Muscle layer of colon (tissue), 2 donors: ENCODE measurements around the gene MC1R.
"Not testable (repeated sequence)": the region's sequence is repeated elsewhere in the genome, so short reads cannot be mapped to it uniquely, and the experiment has no call there.

Experiments
- H3K27ac ChIP-seq: one replicate; pipeline ENCODE4 v1.7.0; 2013; ENCODE audit warnings: low read depth, mild to moderate bottlenecking, low read length, moderate library complexity
- H3K27me3 ChIP-seq, 2 donors: one replicate each; pipeline ENCODE4 v1.7.0; 2013; ENCODE audit warnings: low read length in 2 of 2, mild to moderate bottlenecking in 2 of 2; ENCODE audit not compliant: insufficient read depth in 2 of 2, control insufficient read depth in 1 of 2
- H3K36me3 ChIP-seq: one replicate; pipeline ENCODE4 v1.7.0; 2013; ENCODE audit warnings: mild to moderate bottlenecking, low read length; ENCODE audit not compliant: insufficient read depth
- H3K4me1 ChIP-seq: one replicate; pipeline ENCODE4 v1.7.0; 2013; ENCODE audit warnings: mild to moderate bottlenecking, low read length; ENCODE audit not compliant: insufficient read depth
- H3K4me3 ChIP-seq, 2 donors: one replicate each; pipeline ENCODE4 v1.7.0; 2013; ENCODE audit warnings: low read length in 2 of 2, low read depth in 1 of 2, mild to moderate bottlenecking in 1 of 2, moderate library complexity in 1 of 2
- H3K9ac ChIP-seq: one replicate; pipeline ENCODE4 v1.7.0; 2013; ENCODE audit warnings: low read length
- H3K9me3 ChIP-seq: one replicate; pipeline ENCODE4 v1.7.0; 2013; ENCODE audit warnings: mild to moderate bottlenecking, low read length
- donor health status: abdominal sarcoma.
- donor health status: Adenocarcinoma of cecum.

Gene MC1R

DNA sequence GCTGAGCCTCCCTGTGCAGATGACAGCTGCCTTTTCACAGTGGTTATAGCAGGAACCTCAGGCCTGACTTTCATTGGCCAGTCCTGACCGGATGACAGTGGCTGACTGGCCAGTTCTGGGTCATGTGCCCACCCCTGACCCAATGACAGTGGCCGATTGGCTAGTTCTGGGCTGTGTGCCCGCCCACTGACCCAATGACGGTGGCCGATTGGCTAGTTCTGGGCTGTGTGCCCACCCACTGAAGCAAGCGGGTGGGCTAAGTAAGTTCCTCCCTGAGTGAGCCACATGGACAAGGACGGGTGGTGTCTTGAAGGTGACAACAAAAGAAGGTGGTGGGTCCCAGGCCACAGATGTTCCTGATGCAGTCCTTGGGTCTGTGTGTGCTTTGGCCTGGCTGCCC, 39.4 kb downstream of the MC1R start:
- H3K4me3 ChIP-seq = no peak overlapping the region
- H3K4me1 ChIP-seq = no peaks in the 10 kb centered on the region
- H3K27me3 ChIP-seq = no peaks in the 10 kb centered on the region
- no peak overlapping the region for H3K9ac ChIP-seq
- H3K36me3 ChIP-seq = peaks cover 23% of the 10 kb centered on the region
- H3K27ac ChIP-seq = no peak overlapping the region
- H3K9me3 ChIP-seq = no peaks in the 10 kb centered on the region

DNA sequence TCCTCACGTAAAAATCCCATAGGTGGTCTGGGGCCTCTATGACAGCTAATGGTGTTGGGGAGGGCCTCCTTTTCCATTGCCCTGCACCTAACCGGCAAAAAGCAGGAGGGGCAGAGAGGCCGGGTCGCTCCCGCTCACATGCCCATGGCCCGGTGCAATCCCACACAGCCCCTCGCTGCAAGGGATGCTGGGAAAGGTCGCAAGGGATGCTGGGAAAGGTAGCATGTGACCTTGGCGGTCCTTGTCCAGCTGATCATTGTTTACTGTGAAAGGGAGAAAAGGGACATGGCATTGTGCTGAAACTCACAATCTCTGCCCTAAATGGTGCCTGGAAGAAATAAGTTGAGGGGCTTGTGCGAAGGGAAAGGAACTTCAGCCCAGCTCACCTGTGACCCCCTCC, 39.9 kb downstream of the MC1R start:
- H3K9ac ChIP-seq = no peak overlapping the region
- H3K4me3 ChIP-seq = no peak overlapping the region
- H3K27ac ChIP-seq = no peak overlapping the region
- no peaks in the 10 kb centered on the region for H3K4me1 ChIP-seq
- no peaks in the 10 kb centered on the region for H3K27me3 ChIP-seq
- peaks cover 23% of the 10 kb centered on the region for H3K36me3 ChIP-seq
- H3K9me3 ChIP-seq = no peaks in the 10 kb centered on the region

GRCh38 chr16:89960966-89961365, 42.3 kb downstream of the MC1R start:
- Histone ChIP-seq H3K4me1 (no peaks in the 10 kb centered on the region), H3K4me3 (no peak overlapping the region), H3K27me3 (no peaks in the 10 kb centered on the region), H3K27ac (no peak overlapping the region), H3K9ac (no peak overlapping the region), H3K9me3 (no peaks in the 10 kb centered on the region), H3K36me3 (peaks cover 23% of the 10 kb centered on the region)

GRCh38 chr16:89961920-89962319, 43.3 kb downstream of the MC1R start:
- Histone ChIP-seq H3K9ac (no peak overlapping the region), H3K36me3 (peaks cover 23% of the 10 kb centered on the region), H3K4me3 (no peak overlapping the region), H3K27ac (no peak overlapping the region), H3K4me1 (no peaks in the 10 kb centered on the region), H3K27me3 (no peaks in the 10 kb centered on the region), H3K9me3 (no peaks in the 10 kb centered on the region)

DNA sequence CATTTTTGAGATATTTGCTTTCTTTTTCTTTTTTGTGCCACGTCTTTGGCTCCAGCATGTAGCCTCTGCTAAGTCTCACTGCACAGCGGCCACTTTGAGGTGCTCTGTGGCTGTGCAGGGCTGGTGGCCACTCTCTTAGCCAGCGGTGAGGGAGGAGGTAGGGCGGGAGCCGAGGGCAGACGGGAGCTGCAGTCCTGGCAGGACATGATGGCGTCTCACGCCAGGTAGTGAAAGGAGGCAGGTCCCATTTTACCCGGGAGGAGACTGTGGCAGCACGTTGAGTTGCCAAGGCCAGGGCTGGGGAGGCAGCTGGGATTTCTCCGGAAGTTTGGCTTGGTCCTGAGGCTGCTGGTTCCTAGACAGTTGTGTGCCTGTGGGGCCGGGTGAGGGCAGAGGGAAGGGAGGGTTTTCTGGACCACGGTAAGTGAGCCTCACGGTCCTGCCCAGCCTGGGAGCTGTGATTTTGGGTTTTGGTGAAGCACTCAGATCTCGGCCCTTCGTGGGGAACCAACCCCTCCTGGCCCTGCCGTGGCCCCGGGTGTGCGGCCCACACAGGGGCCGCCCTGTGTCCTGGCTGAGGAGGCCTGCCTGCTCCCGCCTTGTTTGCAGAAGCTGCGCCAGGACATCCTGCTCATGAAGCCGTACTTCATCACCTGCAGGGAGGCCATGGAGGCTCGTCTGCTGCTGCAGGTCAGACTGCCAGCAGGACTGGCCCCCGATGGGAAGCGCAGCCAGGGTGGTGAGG, 44.3 kb downstream of the MC1R start:
- H3K27ac ChIP-seq = no peak overlapping the region
- no peaks in the 10 kb centered on the region for H3K4me1 ChIP-seq
- peaks cover 23% of the 10 kb centered on the region for H3K36me3 ChIP-seq
- no peaks in the 10 kb centered on the region for H3K27me3 ChIP-seq
- no peak overlapping the region for H3K9ac ChIP-seq
- H3K4me3 ChIP-seq = no peak overlapping the region
- H3K9me3 ChIP-seq = no peaks in the 10 kb centered on the region

DNA sequence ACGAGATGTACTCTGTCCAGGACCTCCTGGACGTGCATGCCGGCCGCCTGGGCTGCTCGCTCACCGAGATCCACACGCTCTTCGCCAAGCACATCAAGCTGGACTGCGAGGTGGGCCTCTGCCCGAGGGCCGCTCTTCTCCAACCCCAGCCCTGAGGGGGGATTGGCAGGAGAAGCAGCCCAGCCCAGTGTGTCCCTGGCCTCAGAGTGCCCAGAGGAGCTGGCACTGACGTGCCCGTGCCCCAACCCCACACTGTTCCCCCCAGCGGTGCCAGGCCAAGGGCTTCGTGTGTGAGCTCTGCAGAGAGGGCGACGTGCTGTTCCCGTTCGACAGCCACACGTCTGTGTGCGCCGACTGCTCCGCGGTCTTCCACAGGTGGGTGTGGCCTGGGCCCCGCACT, 45.5 kb downstream of the MC1R start:
- Histone ChIP-seq H3K4me1 (no peaks in the 10 kb centered on the region), H3K4me3 (no peak overlapping the region), H3K27ac (no peak overlapping the region), H3K36me3 (peaks cover 12% of the 10 kb centered on the region), H3K9me3 (no peaks in the 10 kb centered on the region), H3K27me3 (no peaks in the 10 kb centered on the region), H3K9ac (no peak overlapping the region)

DNA sequence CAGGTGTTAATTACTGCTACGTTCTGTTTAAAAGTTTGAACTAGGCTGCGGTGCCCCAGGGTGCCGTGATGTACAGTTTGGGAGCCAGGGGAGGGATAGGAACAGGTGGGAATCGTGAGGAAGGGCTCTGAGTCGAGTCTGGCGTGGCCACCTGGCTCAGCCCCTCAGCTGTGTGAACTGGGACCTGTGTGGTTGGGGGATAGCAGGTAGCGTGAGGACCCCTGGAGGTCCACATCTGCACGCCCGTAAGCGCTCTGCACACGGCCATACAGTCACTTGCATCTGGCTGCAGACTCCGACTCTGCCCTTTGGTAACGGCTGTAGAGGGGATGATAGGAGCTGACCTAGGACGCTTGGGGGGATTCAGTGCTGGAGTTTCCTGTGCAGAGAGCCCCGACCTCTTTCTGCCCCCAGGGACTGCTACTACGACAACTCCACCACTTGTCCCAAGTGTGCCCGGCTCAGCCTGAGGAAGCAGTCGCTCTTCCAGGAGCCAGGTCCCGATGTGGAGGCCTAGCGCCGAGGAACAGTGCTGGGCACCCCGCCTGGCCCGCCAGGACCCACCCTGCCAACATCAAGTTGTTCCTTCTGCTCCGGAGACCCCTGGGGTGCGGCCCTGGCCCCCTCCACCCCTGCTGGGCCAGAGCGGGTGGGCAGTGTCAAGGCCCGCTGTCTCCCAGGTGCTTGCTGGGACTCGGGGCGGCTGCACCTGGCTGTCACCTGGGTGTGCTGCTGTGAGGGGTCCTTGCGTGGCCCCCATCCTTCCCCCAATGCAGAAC, 47.0 kb downstream of the MC1R start:
- no peaks in the 10 kb centered on the region for H3K27me3 ChIP-seq
- no peak overlapping the region for H3K9ac ChIP-seq
- peaks cover 9% of the 10 kb centered on the region for H3K36me3 ChIP-seq
- no peaks in the 10 kb centered on the region for H3K4me1 ChIP-seq
- H3K4me3 ChIP-seq = no peak overlapping the region
- no peaks in the 10 kb centered on the region for H3K9me3 ChIP-seq
- no peak overlapping the region for H3K27ac ChIP-seq

DNA sequence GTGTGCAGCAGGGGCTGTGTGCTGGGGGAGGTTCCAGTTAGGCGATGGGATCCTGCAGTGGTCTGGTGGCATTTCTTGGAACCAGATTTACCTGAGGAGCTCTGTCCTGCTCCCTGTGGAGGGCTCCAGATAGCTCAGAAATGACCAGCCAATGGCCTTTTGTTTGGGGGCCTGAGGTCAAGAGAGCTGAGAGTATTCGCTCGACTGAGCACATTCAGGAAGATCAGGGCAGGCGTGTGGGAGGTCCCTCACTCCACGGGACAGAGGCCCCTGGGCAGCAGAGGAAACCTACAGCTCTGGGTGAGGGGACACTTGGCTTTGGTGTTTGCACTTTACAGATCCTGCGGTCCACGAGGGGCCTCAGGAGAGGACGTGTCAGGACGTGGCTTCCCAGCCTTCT, 48.1 kb downstream of the MC1R start:
- Histone ChIP-seq H3K9me3 (no peaks in the 10 kb centered on the region), H3K4me3 (no peak overlapping the region), H3K27me3 (no peaks in the 10 kb centered on the region), H3K36me3 (no peaks in the 10 kb centered on the region), H3K4me1 (peaks cover 9% of the 10 kb centered on the region), H3K9ac (no peak overlapping the region), H3K27ac (no peak overlapping the region)

- not testable (repeated sequence) for H3K4me3 ChIP-seq, H3K27ac ChIP-seq, H3K36me3 ChIP-seq, H3K9me3 ChIP-seq, H3K9ac ChIP-seq, H3K27me3 ChIP-seq
- peaks cover 11% of the 10 kb centered on the region for H3K4me1 ChIP-seq
Measured at GRCh38 chr16:89967436-89967835, 48.8 kb downstream of the MC1R start.

- peaks cover 11% of the 10 kb centered on the region for H3K4me1 ChIP-seq
- H3K36me3 ChIP-seq, H3K9me3 ChIP-seq, H3K27me3 ChIP-seq, H3K9ac ChIP-seq, H3K4me3 ChIP-seq, H3K27ac ChIP-seq: not testable (repeated sequence)
Measured at GRCh38 chr16:89968074-89968473, 49.4 kb downstream of the MC1R start.

- H3K9ac ChIP-seq = no peak overlapping the region
- no peak overlapping the region for H3K27ac ChIP-seq
Measured at GRCh38 chr16:89969741-89970410, 51.2 kb downstream of the MC1R start.

More at GRCh38 chr16:89969741-89970410, 51.2 kb downstream of the MC1R start:
- Histone ChIP-seq H3K4me1 (peaks cover 20% of the 10 kb centered on the region), H3K27me3 (no peaks in the 10 kb centered on the region), H3K9me3 (no peaks in the 10 kb centered on the region), H3K36me3 (no peaks in the 10 kb centered on the region), H3K4me3 (no peak overlapping the region)
